Measurements from ENCODE around the gene CBARP.
A peak's percentile ranks its signal among the peaks of the same experiment; 100 is the strongest.

The CBARP gene

GRCh38 chr19:1271528-1272422, 34.0 kb upstream of the CBARP start:
- H3K9ac ChIP-seq (ENCODE audit: insufficient read length) = peak overlapping the region; percentile 53
- H3K27ac ChIP-seq = peak overlapping the region; percentile 93
- no peak overlapping the region for H3K4me3 ChIP-seq
- TF ChIP-seq EZH2 (IDR thresholded peaks at IDR 0.05) (no peak), FOXP2 (optimal IDR thresholded peaks at IDR 0.05; ENCODE audit: control extremely low read depth, extremely low read length, insufficient read depth) (no peak), POLR2AphosphoS5 (IDR thresholded peaks at IDR 0.05; ENCODE audit: borderline replicate concordance, low read depth, low read length) (no peak)
- no peaks in the 10 kb centered on the region for H3K9me3 ChIP-seq (ENCODE audit: low read depth, low read length)
- DNase-seq (ENCODE audit: low read depth, low spot score) = no peak
- peaks cover 52% of the 10 kb centered on the region for H3K36me3 ChIP-seq (ENCODE audit: insufficient read depth, low read length)

- Histone ChIP-seq H3K36me3 (ENCODE audit: insufficient read depth, low read length) (peaks cover 52% of the 10 kb centered on the region), H3K9me3 (ENCODE audit: low read depth, low read length) (no peaks in the 10 kb centered on the region), H3K4me3 (peak overlapping the region; percentile 78), H3K27ac (peak overlapping the region; percentile 93), H3K9ac (ENCODE audit: insufficient read length) (peak overlapping the region; percentile 86)
- no peak for DNase-seq (ENCODE audit: low read depth, low spot score)
- TF ChIP-seq POLR2AphosphoS5 (IDR thresholded peaks at IDR 0.05; ENCODE audit: borderline replicate concordance, low read depth, low read length) (peak; percentile 50; the same call in 1 of the 2 replicates), EZH2 (IDR thresholded peaks at IDR 0.05) (no peak), FOXP2 (optimal IDR thresholded peaks at IDR 0.05; ENCODE audit: control extremely low read depth, extremely low read length, insufficient read depth) (no peak)
Measured at GRCh38 chr19:1270854-1271527, 33.2 kb upstream of the CBARP start.

GRCh38 chr19:1270213-1270853, 32.5 kb upstream of the CBARP start:
- peak overlapping the region; percentile 93 for H3K27ac ChIP-seq
- DNase-seq (ENCODE audit: low read depth, low spot score) = no peak

GRCh38 chr19:1269478-1270212, 31.8 kb upstream of the CBARP start:
- peaks cover 47% of the 10 kb centered on the region for H3K36me3 ChIP-seq (ENCODE audit: insufficient read depth, low read length)
- peak overlapping the region; percentile 93 for H3K27ac ChIP-seq
- DNase-seq (ENCODE audit: low read depth, low spot score) = no peak
- peak overlapping the region; percentile 78 for H3K4me3 ChIP-seq
- H3K9me3 ChIP-seq (ENCODE audit: low read depth, low read length) = no peaks in the 10 kb centered on the region
- TF ChIP-seq EZH2 (IDR thresholded peaks at IDR 0.05) (no peak), POLR2AphosphoS5 (IDR thresholded peaks at IDR 0.05; ENCODE audit: borderline replicate concordance, low read depth, low read length) (peak; percentile 74; the same call in 1 of the 2 replicates)
- peak overlapping the region; percentile 86 for H3K9ac ChIP-seq (ENCODE audit: insufficient read length)

More at GRCh38 chr19:1270213-1270853, 32.5 kb upstream of the CBARP start:
- H3K9ac ChIP-seq (ENCODE audit: insufficient read length) = peak overlapping the region; percentile 86
- no peaks in the 10 kb centered on the region for H3K9me3 ChIP-seq (ENCODE audit: low read depth, low read length)
- peaks cover 52% of the 10 kb centered on the region for H3K36me3 ChIP-seq (ENCODE audit: insufficient read depth, low read length)
- peak overlapping the region; percentile 78 for H3K4me3 ChIP-seq
- TF ChIP-seq FOXP2 (optimal IDR thresholded peaks at IDR 0.05; ENCODE audit: control extremely low read depth, extremely low read length, insufficient read depth) (no peak), EZH2 (IDR thresholded peaks at IDR 0.05) (no peak), POLR2AphosphoS5 (IDR thresholded peaks at IDR 0.05; ENCODE audit: borderline replicate concordance, low read depth, low read length) (no peak)

- H3K36me3 ChIP-seq (ENCODE audit: insufficient read depth, low read length) = peaks cover 42% of the 10 kb centered on the region
- peak within 1 kb of the TSS; percentile 93 for H3K27ac ChIP-seq
- H3K9me3 ChIP-seq (ENCODE audit: low read depth, low read length) = no peaks in the 10 kb centered on the region
- H3K9ac ChIP-seq (ENCODE audit: insufficient read length) = peak within 1 kb of the TSS; percentile 86
- H3K4me3 ChIP-seq = peak within 1 kb of the TSS; percentile 78
- TF ChIP-seq FOXP2 (optimal IDR thresholded peaks at IDR 0.05; ENCODE audit: control extremely low read depth, extremely low read length, insufficient read depth) = no peak
- TF ChIP-seq POLR2AphosphoS5 (IDR thresholded peaks at IDR 0.05; ENCODE audit: borderline replicate concordance, low read depth, low read length) = peak; percentile 97
- DNase-seq (ENCODE audit: low read depth, low spot score) = peak; percentile 94
Measured at GRCh38 chr19:1269065-1269477, 31.3 kb upstream of the CBARP start, which contains the start of gene CIRBP. CIRBP (plus strand) TSS chr19:1269332; CDS start chr19:1270934, 1,602 bp downstream.

GRCh38 chr19:1268226-1269064, 30.6 kb upstream of the CBARP start:
- peak overlapping the region; percentile 75 for H3K27ac ChIP-seq
- H3K4me3 ChIP-seq = peak overlapping the region; percentile 78

More at GRCh38 chr19:1268226-1269064, 30.6 kb upstream of the CBARP start:
- Histone ChIP-seq H3K9ac (ENCODE audit: insufficient read length) (no peak overlapping the region), H3K36me3 (ENCODE audit: insufficient read depth, low read length) (peaks cover 35% of the 10 kb centered on the region), H3K9me3 (ENCODE audit: low read depth, low read length) (no peaks in the 10 kb centered on the region)
- TF ChIP-seq FOXP2 (optimal IDR thresholded peaks at IDR 0.05; ENCODE audit: control extremely low read depth, extremely low read length, insufficient read depth) = no peak
- TF ChIP-seq EZH2 (IDR thresholded peaks at IDR 0.05) = no peak
- no peak for TF ChIP-seq POLR2AphosphoS5 (IDR thresholded peaks at IDR 0.05; ENCODE audit: borderline replicate concordance, low read depth, low read length)
- DNase-seq (ENCODE audit: low read depth, low spot score) = no peak
